ENCODE results near the gene NPC1L1.

NPC1L1 gene

DNA sequence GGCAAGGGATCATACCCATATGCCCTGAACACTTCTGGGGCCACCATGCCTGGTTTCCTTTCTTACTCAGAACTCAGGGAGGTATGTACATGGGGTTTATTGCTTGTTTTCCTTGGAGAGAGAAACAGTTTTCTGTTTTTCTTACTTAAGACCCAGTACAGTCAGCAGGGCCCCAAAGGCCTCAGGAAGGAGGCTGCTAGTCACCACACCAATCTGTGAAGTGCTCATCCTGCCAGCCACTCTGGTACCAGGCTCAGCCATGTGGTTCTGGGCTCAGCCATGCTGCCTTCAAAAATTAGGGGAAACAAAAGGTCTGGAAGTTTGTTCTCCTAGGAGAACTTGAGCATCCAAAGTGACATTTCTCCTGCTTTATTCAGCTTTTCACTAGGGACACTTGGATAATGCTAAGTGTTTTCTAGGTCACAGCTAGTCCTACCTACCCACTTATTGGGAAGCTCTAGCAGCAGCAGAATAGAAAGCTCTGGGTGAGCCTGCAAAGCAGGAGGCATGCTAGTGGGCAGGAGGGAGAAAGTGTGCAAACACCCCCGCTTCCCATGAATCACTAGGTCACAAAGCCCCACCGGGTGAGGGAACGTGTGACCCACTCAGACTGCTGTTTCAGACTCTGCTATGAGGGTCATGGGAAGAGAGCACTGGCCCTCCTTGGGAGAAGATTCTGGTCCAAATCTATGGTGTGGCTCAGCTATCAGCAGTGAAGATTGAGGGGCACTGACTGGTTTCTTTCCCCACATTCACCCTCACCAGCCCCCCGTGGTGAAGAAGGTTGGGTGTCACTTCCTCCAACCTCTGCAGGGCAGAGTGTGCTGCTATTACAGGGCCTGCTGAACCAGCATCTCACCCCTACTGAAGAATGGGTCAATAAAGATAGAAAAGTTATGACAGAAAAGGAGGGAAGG is 74.6 kb downstream of the NPC1L1 start:
- H3K4me3 ChIP-seq (ENCODE audit: low read length), result no peak overlapping the region
- peaks cover 15% of the 10 kb centered on the region for H3F3A ChIP-seq (ENCODE audit: control insufficient read depth, insufficient read depth)
- H3K4me1 ChIP-seq (ENCODE audit: control insufficient read depth, low read length), result peaks cover 78% of the 10 kb centered on the region
- H3K27ac ChIP-seq (ENCODE audit: low read depth, low read length), result no peak overlapping the region
- no peaks in the 10 kb centered on the region for H3K9me3 ChIP-seq (ENCODE audit: control insufficient read depth, insufficient read depth, low read length)
- H3K4me2 ChIP-seq (ENCODE audit: low read length), result peak overlapping the region; percentile 32
- no peaks in the 10 kb centered on the region for H3K27me3 ChIP-seq (ENCODE audit: control insufficient read depth, low read length)
- no peak for TF ChIP-seq EZH2phosphoT487 (IDR thresholded peaks at IDR 0.05; ENCODE audit: borderline replicate concordance, low read length)
- TF ChIP-seq, protein P1, sequence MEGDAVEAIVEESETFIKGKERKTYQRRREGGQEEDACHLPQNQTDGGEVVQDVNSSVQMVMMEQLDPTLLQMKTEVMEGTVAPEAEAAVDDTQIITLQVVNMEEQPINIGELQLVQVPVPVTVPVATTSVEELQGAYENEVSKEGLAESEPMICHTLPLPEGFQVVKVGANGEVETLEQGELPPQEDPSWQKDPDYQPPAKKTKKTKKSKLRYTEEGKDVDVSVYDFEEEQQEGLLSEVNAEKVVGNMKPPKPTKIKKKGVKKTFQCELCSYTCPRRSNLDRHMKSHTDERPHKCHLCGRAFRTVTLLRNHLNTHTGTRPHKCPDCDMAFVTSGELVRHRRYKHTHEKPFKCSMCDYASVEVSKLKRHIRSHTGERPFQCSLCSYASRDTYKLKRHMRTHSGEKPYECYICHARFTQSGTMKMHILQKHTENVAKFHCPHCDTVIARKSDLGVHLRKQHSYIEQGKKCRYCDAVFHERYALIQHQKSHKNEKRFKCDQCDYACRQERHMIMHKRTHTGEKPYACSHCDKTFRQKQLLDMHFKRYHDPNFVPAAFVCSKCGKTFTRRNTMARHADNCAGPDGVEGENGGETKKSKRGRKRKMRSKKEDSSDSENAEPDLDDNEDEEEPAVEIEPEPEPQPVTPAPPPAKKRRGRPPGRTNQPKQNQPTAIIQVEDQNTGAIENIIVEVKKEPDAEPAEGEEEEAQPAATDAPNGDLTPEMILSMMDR (IDR thresholded peaks at IDR 0.05; ENCODE audit: low read depth, low read length, poor library complexity, severe bottlenecking), result no peak
- peaks cover 82% of the 10 kb centered on the region for H3K36me3 ChIP-seq (ENCODE audit: control insufficient read depth, low read length)
- H4K20me1 ChIP-seq (ENCODE audit: control insufficient read depth, insufficient read depth, low read depth, low read length), result peaks cover 4% of the 10 kb centered on the region; the same call in 1 of the 2 replicates
- H3K9me2 ChIP-seq (replicated peaks; ENCODE audit: control insufficient read depth, low read length), result no peaks in the 10 kb centered on the region
- H3K79me2 ChIP-seq (ENCODE audit: control insufficient read depth, low read length), result peaks cover 91% of the 10 kb centered on the region

DNA sequence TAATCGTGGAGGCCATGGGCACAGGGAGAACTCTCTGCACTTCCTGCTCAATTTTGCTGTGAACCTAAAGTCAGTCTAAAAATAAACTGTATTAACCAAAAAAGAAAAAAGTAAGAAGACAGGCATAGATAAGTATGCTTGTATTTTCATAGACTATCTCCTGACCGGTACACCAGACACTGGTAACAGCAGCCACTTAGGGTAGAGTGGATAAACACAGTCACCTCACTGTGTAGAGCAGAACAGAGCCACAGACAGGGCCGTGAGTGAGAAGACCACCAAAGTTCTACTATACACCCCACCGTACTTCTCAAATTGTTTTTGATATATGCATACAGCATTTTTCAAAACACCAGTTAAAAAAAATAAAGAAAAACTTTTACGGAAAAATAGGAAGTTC is 75.6 kb downstream of the NPC1L1 start:
- H3K4me2 ChIP-seq (ENCODE audit: low read length), result peak overlapping the region; percentile 32
- H3K27ac ChIP-seq (ENCODE audit: low read depth, low read length), result 0 out of 2 replicates have a peak overlapping the region, but pooled peaks have one; percentile 1
- H3K4me1 ChIP-seq (ENCODE audit: control insufficient read depth, low read length), result peaks cover 85% of the 10 kb centered on the region
- H3K36me3 ChIP-seq (ENCODE audit: control insufficient read depth, low read length), result peaks cover 82% of the 10 kb centered on the region
- H3K9me2 ChIP-seq (replicated peaks; ENCODE audit: control insufficient read depth, low read length), result no peaks in the 10 kb centered on the region
- TF ChIP-seq EZH2phosphoT487 (IDR thresholded peaks at IDR 0.05; ENCODE audit: borderline replicate concordance, low read length), result no peak
- TF ChIP-seq, protein P1 (IDR thresholded peaks at IDR 0.05; ENCODE audit: low read depth, low read length, poor library complexity, severe bottlenecking), result no peak
- no peak overlapping the region for H3K4me3 ChIP-seq (ENCODE audit: low read length)
- no peaks in the 10 kb centered on the region for H3K9me3 ChIP-seq (ENCODE audit: control insufficient read depth, insufficient read depth, low read length)
- no peaks in the 10 kb centered on the region for H3K27me3 ChIP-seq (ENCODE audit: control insufficient read depth, low read length)
- peaks cover 23% of the 10 kb centered on the region for H3F3A ChIP-seq (ENCODE audit: control insufficient read depth, insufficient read depth)
- 0 out of 2 replicates have a peak, but pooled peaks cover 4% of the 10 kb centered on the region for H4K20me1 ChIP-seq (ENCODE audit: control insufficient read depth, insufficient read depth, low read depth, low read length)
- H3K79me2 ChIP-seq (ENCODE audit: control insufficient read depth, low read length), result peaks cover 92% of the 10 kb centered on the region

DNA sequence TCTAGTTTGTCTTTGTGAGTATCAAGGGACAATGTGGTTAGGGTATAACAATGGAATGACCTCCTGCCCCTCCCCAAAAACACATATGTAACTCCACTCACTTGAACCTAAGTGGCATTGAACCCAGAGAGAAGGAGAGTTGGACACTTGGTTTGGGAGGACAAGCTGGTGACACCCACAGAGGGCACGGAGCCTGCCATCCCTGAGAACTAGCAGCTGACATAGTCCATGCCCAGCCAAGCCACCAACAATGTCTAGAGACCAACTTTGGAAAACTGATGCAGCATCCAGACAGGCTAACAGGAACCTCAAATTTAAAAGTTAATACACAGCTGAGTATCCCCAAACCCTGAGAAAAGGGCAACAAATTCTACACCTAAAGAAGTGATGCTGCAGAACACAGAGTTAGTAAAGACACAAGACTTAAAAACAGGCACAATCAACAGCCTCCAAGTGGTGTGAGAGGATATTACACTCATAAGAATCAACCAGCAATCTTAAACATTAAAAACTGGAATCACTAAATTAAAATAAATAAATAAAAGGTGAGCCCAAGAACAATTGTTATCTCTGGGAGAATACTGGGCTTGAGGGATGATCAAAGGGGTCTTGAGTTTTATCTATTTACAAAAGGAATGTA is 77.8 kb downstream of the NPC1L1 start:
- TF ChIP-seq, protein P1 (IDR thresholded peaks at IDR 0.05; ENCODE audit: low read depth, low read length, poor library complexity, severe bottlenecking), result peak; percentile 61
- no peak for TF ChIP-seq EZH2phosphoT487 (IDR thresholded peaks at IDR 0.05; ENCODE audit: borderline replicate concordance, low read length)

More for the DNA sequence above, 77.8 kb downstream of the NPC1L1 start:
- H3K4me3 ChIP-seq (ENCODE audit: low read length), result no peak overlapping the region
- no peaks in the 10 kb centered on the region for H4K20me1 ChIP-seq (ENCODE audit: control insufficient read depth, insufficient read depth, low read depth, low read length)
- no peaks in the 10 kb centered on the region for H3K9me2 ChIP-seq (replicated peaks; ENCODE audit: control insufficient read depth, low read length)
- H3K4me1 ChIP-seq (ENCODE audit: control insufficient read depth, low read length), result peaks cover 83% of the 10 kb centered on the region
- H3K79me2 ChIP-seq (ENCODE audit: control insufficient read depth, low read length), result peaks cover 91% of the 10 kb centered on the region
- H3K4me2 ChIP-seq (ENCODE audit: low read length), result peak overlapping the region; percentile 91; the same call in 1 of the 2 replicates
- no peaks in the 10 kb centered on the region for H3K9me3 ChIP-seq (ENCODE audit: control insufficient read depth, insufficient read depth, low read length)
- no peaks in the 10 kb centered on the region for H3K27me3 ChIP-seq (ENCODE audit: control insufficient read depth, low read length)
- peaks cover 23% of the 10 kb centered on the region for H3F3A ChIP-seq (ENCODE audit: control insufficient read depth, insufficient read depth)
- H3K36me3 ChIP-seq (ENCODE audit: control insufficient read depth, low read length), result peaks cover 79% of the 10 kb centered on the region
- peak overlapping the region; percentile 67; the same call in 1 of the 2 replicates for H3K27ac ChIP-seq (ENCODE audit: low read depth, low read length)

All from DOHH2 (cell line).